BE2C (cell line): Measurements from ENCODE around the gene CDC45.

Source experiments
- DNase-seq: peaks from one replicate; pipeline ENCODE4 v3.0.0-alpha.2; 2020
- H3K27me3 ChIP-seq: fragments of 250-450 bp; sonication (Bioruptor Pico); 2 replicates; pipeline ENCODE4 v1.5.1; 2020; ENCODE audit warnings: mild to moderate bottlenecking
- H3K36me3 ChIP-seq: fragments of 250-450 bp; sonication (Bioruptor Pico); 2 replicates; pipeline ENCODE4 v1.5.1; 2020; ENCODE audit warnings: mild to moderate bottlenecking
- H3K4me1 ChIP-seq: fragments of 250-450 bp; sonication (Bioruptor Pico); 2 replicates; pipeline ENCODE4 v1.5.1; 2020
- H3K4me3 ChIP-seq: 2 replicates; pipeline ENCODE4 v1.5.1; 2011; ENCODE audit warnings: low read depth, low read length
- H3K9me3 ChIP-seq: fragments of 250-450 bp; sonication (Bioruptor Pico); 2 replicates; pipeline ENCODE4 v1.5.1; 2020
- CTCF ChIP-seq: IDR thresholded peaks from 2 replicates; pipeline ENCODE4 v1.5.1; 2012; ENCODE audit warnings: mild to moderate bottlenecking, low read depth, low read length

The CDC45 gene

DNA sequence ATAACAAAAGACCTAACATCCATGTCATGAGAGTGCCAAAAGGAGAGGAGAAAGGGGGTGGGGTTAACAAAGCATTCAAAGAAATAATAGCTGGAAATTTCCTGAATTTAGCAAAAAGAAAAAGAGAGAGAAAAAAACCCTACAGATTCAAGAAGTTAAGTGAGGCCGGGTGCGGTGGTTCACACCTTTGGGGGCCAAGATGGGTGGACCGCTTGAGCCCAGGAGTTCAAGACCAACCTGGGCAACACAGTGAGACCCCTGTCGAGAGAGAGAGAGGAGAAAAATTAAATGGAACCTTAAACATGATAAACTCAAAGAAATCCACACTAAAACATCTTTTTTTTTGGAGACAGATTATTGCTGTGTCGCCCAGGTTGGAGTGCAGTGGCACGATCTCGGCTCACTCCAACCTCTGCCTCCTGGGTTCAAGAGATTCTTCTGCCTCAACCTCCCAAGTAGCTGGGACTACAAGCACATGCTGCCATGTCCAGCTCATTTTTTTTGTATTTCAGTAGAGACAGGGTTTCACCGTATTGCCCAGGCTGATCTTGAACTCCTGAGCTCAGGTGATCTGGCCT is 53.4 kb downstream of the CDC45 start:
- no peak overlapping the region for H3K4me3 ChIP-seq
- DNase-seq, result no peak
- H3K36me3 ChIP-seq, result no peaks in the 10 kb centered on the region
- no peaks in the 10 kb centered on the region for H3K9me3 ChIP-seq
- H3K4me1 ChIP-seq, result no peaks in the 10 kb centered on the region; the same call in 1 of the 2 replicates
- no peaks in the 10 kb centered on the region for H3K27me3 ChIP-seq
- TF ChIP-seq CTCF, result no peak

DNA sequence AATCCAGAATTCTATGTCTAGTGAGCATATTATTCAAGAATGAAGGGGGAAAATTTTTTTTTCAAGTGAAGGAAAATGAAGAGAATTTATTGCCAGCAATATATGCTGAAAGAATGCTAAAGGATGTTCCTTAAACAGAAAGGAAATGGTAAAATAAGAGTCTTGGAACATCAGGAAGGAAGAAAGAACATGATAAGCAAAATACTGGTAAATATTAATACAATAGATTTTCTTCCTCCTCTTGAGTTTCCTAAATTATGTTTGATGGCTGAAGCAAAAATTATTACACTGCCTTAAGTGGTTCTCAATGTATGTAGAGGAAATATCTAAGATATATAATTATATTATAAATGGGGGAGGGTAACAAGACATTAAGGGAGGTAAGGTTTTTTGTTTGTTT is 54.1 kb downstream of the CDC45 start:
- no peaks in the 10 kb centered on the region for H3K36me3 ChIP-seq
- no peaks in the 10 kb centered on the region for H3K9me3 ChIP-seq
- no peaks in the 10 kb centered on the region for H3K4me1 ChIP-seq
- H3K27me3 ChIP-seq, result no peaks in the 10 kb centered on the region
- no peak for TF ChIP-seq CTCF
- H3K4me3 ChIP-seq, result no peak overlapping the region
- no peak for DNase-seq

GRCh38 chr22:19535001-19535400 is 55.3 kb downstream of the CDC45 start:
- no peak for DNase-seq
- H3K4me3 ChIP-seq, result no peak overlapping the region
- H3K9me3 ChIP-seq, result no peaks in the 10 kb centered on the region
- H3K27me3 ChIP-seq, result no peaks in the 10 kb centered on the region
- H3K36me3 ChIP-seq, result no peaks in the 10 kb centered on the region
- no peak for TF ChIP-seq CTCF
- H3K4me1 ChIP-seq, result no peaks in the 10 kb centered on the region

DNA sequence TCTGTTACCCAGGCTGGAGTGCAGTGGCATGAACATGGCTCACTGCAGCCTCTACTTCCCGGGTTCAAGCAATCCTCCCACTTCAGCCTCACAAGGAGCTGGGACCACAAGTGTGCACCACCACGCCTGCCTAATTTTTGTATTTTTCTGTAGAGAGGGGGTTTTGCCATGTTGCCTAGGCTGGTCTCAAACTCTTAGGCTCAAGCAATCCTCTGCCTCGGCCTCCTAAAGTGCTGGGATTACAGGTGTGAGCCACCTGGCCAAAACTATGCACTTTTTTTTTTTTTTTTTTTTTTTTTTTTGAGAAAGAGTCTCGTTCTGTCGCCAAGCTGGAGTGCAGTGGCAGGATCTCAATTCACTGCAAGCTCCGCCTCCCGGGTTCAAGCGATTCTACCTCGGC is 56.8 kb downstream of the CDC45 start:
- TF ChIP-seq CTCF, result no peak
- Histone ChIP-seq H3K36me3 (no peaks in the 10 kb centered on the region), H3K9me3 (no peaks in the 10 kb centered on the region), H3K4me1 (no peaks in the 10 kb centered on the region), H3K27me3 (no peaks in the 10 kb centered on the region), H3K4me3 (no peak overlapping the region)
- no peak for DNase-seq

DNA sequence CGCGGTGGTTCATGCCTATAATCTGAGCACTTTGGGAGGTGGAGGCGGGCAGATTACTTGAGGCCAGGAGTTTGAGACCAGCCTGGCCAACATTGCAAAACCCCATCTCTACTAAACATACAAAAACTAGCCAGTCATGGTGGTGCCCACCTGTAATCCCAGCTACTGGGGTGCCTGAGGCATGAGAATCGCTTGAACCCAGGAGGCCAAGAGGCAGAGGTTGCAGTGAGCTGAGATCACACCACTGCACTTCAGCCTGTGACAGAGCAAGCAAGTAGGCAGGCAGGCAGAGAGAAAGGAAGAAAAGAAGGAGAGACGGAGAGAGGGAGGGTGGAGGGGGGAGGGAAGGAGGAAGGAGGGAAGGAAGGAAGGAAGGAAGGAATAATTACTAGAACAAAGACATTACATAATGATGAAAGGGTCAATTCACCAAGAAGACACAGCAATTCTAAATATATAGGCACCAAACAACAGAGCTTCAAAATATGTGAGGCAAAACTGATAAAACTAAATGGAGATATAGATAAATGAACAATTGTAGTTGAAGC is 58.3 kb downstream of the CDC45 start:
- Histone ChIP-seq H3K9me3 (no peaks in the 10 kb centered on the region), H3K27me3 (no peaks in the 10 kb centered on the region), H3K4me3 (no peak overlapping the region), H3K4me1 (no peaks in the 10 kb centered on the region), H3K36me3 (no peaks in the 10 kb centered on the region)
- no peak for DNase-seq
- TF ChIP-seq CTCF, result no peak

DNA sequence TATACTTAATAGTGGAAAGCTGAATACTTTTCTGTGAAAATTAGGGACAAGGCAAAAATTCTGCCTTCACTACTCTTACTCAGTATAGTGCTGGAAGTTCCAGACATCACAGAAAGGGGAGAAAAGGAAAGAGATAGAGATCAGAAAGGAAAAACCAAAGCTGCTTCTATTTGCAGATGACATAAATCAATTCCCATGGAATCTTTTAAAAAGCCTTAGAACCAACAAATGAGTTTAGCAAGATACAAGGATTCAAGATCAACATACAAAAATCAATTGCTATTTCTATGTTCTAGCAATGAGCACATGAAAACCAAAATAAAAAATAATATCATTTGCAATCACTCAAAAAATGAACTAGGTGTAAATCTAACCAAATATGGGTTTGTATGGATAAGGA is 60.7 kb downstream of the CDC45 start:
- no peaks in the 10 kb centered on the region for H3K27me3 ChIP-seq
- TF ChIP-seq CTCF, result no peak
- H3K36me3 ChIP-seq, result no peaks in the 10 kb centered on the region
- H3K4me1 ChIP-seq, result no peaks in the 10 kb centered on the region
- no peaks in the 10 kb centered on the region for H3K9me3 ChIP-seq
- H3K4me3 ChIP-seq, result no peak overlapping the region
- no peak for DNase-seq
